Measurements from ENCODE around the gene TRMT61A. TPM values are rescaled to one million over a fixed set of nuclear protein-coding genes. Genes with fewer than 3 reads are reported as not detected.

TRMT61A gene
- total RNA-seq, 1 donor from 2014 or later: 17.1 TPM

DNA sequence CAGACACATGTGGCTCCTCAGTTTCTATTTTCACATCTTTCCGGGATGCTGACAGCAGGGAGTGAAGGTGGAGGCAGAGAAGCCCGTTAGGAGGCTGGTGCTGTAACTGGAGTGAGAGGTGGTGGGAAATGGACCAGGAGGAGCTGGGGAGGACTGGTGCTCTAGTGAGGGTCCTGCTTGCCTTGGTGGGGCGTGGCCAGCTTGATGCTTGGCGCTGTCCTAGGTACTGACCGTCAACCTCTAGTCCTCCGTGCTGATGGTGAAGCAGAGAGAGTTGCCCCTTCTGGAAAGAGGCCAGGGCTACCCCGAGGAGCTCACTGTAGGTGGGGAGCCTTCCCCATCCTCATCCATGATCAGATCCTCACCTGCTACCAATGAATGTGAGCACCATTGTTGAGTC lies 1.4 kb downstream of the TRMT61A start:
- no peaks in the 10 kb centered on the region for H3K27me3 ChIP-seq (ENCODE audit: control insufficient read depth, insufficient read depth, low read length)
- H3K4me3 ChIP-seq (ENCODE audit: low read depth, low read length): no peak overlapping the region
- DNase-seq (ENCODE audit: low read depth): no peak
- TF ChIP-seq, protein P1, sequence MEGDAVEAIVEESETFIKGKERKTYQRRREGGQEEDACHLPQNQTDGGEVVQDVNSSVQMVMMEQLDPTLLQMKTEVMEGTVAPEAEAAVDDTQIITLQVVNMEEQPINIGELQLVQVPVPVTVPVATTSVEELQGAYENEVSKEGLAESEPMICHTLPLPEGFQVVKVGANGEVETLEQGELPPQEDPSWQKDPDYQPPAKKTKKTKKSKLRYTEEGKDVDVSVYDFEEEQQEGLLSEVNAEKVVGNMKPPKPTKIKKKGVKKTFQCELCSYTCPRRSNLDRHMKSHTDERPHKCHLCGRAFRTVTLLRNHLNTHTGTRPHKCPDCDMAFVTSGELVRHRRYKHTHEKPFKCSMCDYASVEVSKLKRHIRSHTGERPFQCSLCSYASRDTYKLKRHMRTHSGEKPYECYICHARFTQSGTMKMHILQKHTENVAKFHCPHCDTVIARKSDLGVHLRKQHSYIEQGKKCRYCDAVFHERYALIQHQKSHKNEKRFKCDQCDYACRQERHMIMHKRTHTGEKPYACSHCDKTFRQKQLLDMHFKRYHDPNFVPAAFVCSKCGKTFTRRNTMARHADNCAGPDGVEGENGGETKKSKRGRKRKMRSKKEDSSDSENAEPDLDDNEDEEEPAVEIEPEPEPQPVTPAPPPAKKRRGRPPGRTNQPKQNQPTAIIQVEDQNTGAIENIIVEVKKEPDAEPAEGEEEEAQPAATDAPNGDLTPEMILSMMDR (IDR thresholded peaks at IDR 0.05; ENCODE audit: insufficient read depth, low read length, poor library complexity, severe bottlenecking): no peak
- no peaks in the 10 kb centered on the region for H3K36me3 ChIP-seq (ENCODE audit: control insufficient read depth, insufficient read depth, low read length)

DNA sequence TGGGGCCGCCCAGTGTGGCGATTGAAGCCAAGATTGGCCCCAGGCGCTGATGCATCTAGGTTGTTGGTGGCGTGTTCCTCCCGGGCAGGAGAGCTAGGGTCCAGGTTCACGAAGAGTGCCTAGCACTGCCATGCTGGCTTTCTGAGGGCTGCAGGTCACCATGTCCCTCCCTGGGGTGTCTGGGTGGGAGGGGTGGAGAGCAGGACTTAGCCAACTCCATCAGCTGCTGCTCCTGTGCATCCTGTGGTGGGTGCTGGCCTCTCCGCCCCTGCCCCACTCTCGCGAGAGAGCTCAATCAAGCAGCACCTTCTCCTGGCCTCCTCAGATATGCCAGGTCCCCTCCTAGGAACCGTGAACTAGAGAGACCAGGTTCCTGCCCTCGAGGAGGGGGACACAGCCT lies 1.8 kb downstream of the TRMT61A start:
- Histone ChIP-seq H3K4me3 (ENCODE audit: low read depth, low read length) (no peak overlapping the region), H3K36me3 (ENCODE audit: control insufficient read depth, insufficient read depth, low read length) (no peaks in the 10 kb centered on the region), H3K27me3 (ENCODE audit: control insufficient read depth, insufficient read depth, low read length) (no peaks in the 10 kb centered on the region)
- no peak for DNase-seq (ENCODE audit: low read depth)
- TF ChIP-seq, protein P1 (IDR thresholded peaks at IDR 0.05; ENCODE audit: insufficient read depth, low read length, poor library complexity, severe bottlenecking): no peak

DNA sequence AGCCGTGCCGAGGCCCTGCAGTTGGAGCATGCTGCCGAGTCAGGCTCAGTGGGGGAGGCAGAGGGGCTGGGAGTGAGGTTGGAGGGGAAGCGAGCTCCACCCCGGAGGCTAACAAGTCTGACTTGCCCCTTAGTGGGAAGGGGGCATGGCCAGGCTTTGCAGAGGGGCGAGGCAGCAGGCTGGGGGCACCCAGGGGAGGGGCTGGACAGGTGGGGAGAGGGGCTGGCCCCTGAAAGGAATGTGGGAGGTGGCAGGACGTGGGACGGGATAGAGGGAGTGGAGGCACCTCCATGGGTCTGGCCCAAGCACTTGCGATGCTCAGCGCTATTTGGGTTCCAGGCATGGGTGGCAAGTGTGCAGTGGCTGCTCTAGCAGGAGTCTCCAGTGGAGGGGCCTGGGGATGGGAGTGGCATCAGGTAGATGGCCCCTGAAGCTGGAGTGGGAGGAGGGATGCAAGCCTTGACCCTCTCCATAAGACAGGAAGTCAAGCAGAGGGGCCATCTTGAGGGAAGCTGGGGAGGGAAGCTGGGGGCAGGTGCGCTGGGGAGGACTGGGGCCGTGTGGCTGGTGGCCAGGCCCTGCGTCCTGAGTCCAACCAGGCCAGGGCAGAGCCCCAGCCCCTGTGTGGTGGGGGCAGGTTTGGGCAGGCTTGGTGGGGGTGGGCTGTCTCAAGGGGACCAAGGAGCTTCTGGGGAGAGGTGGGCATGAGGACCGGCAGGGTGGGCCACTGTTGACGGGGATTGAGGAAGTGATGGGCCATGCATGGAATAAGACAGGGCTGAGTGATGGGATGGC lies 2.6 kb downstream of the TRMT61A start:
- H3K4me3 ChIP-seq (ENCODE audit: low read depth, low read length): no peak overlapping the region
- H3K27me3 ChIP-seq (ENCODE audit: control insufficient read depth, insufficient read depth, low read length): no peaks in the 10 kb centered on the region
- no peaks in the 10 kb centered on the region for H3K36me3 ChIP-seq (ENCODE audit: control insufficient read depth, insufficient read depth, low read length)
- TF ChIP-seq, protein P1 (IDR thresholded peaks at IDR 0.05; ENCODE audit: insufficient read depth, low read length, poor library complexity, severe bottlenecking): no peak
- DNase-seq (ENCODE audit: low read depth): no peak

DNA sequence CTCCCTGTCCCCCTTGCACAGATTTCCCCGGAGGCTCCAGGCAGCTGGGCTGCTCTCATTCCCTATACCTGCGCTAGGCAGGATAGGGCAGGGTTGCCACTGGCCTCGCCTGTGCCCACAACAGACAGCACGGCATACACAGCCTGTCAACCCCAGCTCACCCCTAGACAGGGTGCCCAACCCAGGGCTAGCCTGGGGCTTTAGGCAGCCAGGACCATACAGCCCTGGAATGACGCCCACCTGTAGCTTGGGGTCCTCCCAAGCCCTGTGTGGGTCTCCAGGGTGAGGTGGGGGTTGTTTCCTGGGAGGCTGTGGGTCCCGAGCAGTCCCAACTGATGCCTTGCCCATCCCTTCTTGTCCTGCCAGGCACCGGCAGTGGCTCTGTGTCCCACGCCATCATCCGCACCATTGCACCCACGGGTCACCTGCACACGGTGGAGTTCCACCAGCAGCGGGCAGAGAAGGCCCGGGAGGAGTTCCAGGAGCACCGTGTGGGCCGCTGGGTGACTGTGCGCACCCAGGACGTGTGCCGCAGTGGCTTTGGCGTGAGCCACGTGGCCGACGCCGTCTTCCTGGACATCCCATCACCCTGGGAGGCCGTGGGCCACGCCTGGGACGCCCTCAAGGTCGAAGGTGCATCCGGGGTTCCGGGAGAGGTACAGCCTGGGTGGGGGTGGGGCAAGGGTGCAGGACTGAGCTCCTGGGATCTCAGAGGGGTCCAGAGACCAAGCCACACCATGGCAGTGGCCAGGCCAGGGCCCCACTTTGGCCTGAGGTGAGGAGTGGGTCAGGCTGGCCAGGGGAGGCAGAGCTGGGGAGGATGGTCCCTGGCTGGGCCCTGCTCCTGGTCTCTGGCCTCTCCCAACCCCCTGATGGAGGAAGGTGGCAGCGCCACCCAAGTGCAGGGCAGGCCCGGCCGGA lies 3.5 kb downstream of the TRMT61A start:
- no peaks in the 10 kb centered on the region for H3K27me3 ChIP-seq (ENCODE audit: control insufficient read depth, insufficient read depth, low read length)
- no peaks in the 10 kb centered on the region for H3K36me3 ChIP-seq (ENCODE audit: control insufficient read depth, insufficient read depth, low read length)
- TF ChIP-seq, protein P1 (IDR thresholded peaks at IDR 0.05; ENCODE audit: insufficient read depth, low read length, poor library complexity, severe bottlenecking): no peak

DNA sequence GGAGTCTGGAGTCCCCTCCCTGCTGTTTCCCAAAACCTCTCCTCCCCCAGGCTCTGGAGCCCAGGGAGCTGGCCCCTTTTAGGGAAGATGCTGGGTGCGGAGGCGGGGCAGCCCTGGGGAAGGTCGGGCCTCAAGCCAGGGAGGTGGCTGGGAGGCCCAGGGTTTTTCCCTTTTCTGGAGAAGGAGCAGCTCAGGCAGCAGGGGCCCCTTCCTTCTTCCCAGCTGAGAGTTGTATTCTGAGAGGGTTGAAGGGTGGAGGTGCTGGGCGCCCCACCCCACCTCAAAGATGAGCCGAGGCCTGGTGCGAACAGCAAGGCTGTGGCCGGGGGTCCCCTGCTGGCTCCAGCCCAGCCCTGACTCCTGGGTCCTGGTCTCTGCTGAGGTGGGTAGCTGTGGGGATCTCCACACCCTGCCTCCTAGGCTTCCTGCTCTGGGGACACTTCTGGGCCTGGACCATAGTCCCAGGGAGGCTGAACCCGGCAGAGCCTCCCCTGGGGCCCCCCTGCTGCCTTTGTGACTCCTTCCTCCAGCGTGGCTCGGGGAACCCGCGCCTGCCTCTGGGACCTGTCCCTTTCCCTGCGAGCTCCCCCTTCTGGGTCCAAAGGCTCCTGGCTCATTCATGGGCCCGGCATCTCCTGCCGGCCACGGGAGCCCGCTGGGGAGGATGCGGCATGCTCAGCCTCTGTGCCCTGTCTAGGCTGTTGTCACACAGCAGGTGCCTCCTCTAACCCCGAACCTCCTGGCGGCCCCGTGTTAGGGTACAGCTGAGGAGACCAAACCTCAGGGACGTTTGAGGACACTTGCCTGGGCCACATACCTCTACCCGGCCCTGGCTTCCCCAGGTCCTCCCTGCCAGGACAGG lies 4.4 kb downstream of the TRMT61A start:
- TF ChIP-seq, protein P1 (IDR thresholded peaks at IDR 0.05; ENCODE audit: insufficient read depth, low read length, poor library complexity, severe bottlenecking): no peak
- DNase-seq (ENCODE audit: low read depth): no peak
- Histone ChIP-seq H3K36me3 (ENCODE audit: control insufficient read depth, insufficient read depth, low read length) (no peaks in the 10 kb centered on the region), H3K4me3 (ENCODE audit: low read depth, low read length) (no peak overlapping the region), H3K27me3 (ENCODE audit: control insufficient read depth, insufficient read depth, low read length) (no peaks in the 10 kb centered on the region)

More for the DNA sequence above, 3.5 kb downstream of the TRMT61A start:
- H3K4me3 ChIP-seq (ENCODE audit: low read depth, low read length): no peak overlapping the region
- DNase-seq (ENCODE audit: low read depth): no peak
